GM19438 (cell line): ENCODE measurements around the gene ELP6.

Experiments
- ATAC-seq: cut with Tn5 transposase; IDR thresholded peaks from one replicate; pipeline ENCODE4 v1.9.1; 2021; ENCODE audit warnings: low read depth; ENCODE audit not compliant: unreplicated experiment

Gene ELP6

GRCh38 chr3:47513125-47513929, at the start of gene ELP6:
ELP6 (minus strand) TSS chr3:47513712; CDS start chr3:47513590, 122 bp downstream.
- ATAC-seq = peak; percentile 89

- no peak for ATAC-seq
These were observed 42.8 kb upstream of the ELP6 start for GRCh38 chr3:47556351-47556750.

- no peak for ATAC-seq
These were observed 40.8 kb upstream of the ELP6 start for GRCh38 chr3:47554335-47554734.

- no peak for ATAC-seq
These were observed 39.9 kb upstream of the ELP6 start for GRCh38 chr3:47553407-47553806.

GRCh38 chr3:47542471-47543173, 29.1 kb upstream of the ELP6 start:
- no peak for ATAC-seq

- ATAC-seq = no peak
These were observed 28.1 kb upstream of the ELP6 start for GRCh38 chr3:47541583-47542108.

- ATAC-seq = no peak
These were observed 26.8 kb upstream of the ELP6 start for GRCh38 chr3:47540281-47540680.

GRCh38 chr3:47536967-47537366, 23.5 kb upstream of the ELP6 start:
- ATAC-seq = no peak

- no peak for ATAC-seq
These were observed 22.8 kb upstream of the ELP6 start for GRCh38 chr3:47536221-47536891.

GRCh38 chr3:47533996-47534454, 20.5 kb upstream of the ELP6 start:
- ATAC-seq = no peak

- no peak for ATAC-seq
These were observed 20.0 kb upstream of the ELP6 start for GRCh38 chr3:47533481-47533880.

GRCh38 chr3:47527952-47528725, 14.6 kb upstream of the ELP6 start:
- ATAC-seq = no peak

- ATAC-seq = no peak
These were observed 12.1 kb upstream of the ELP6 start for GRCh38 chr3:47525617-47526016.

GRCh38 chr3:47523310-47524073, 10.0 kb upstream of the ELP6 start:
- ATAC-seq = no peak

- peak; percentile 60 for ATAC-seq
These were observed 8.8 kb upstream of the ELP6 start for GRCh38 chr3:47522082-47522987.

- ATAC-seq = no peak
These were observed 7.2 kb upstream of the ELP6 start for GRCh38 chr3:47520756-47521155.

GRCh38 chr3:47517937-47518336, 4.4 kb upstream of the ELP6 start:
- ATAC-seq = no peak

GRCh38 chr3:47515864-47516319, 2.4 kb upstream of the ELP6 start:
- ATAC-seq = no peak
